HepG2 (cell line): ENCODE results near the gene SNUPN. TPM values are rescaled to one million over a fixed set of nuclear protein-coding genes. Genes with fewer than 3 reads are reported as not detected.

Experiments
- ATF6 ChIP-seq: sonication (generic); formaldehyde crosslinking; conservative IDR thresholded peaks from 2 replicates; pipeline ENCODE4 v1.4.0; 2020; ENCODE audit warnings: missing genetic modification reagents
- BCLAF1 ChIP-seq: fragments of 450-650 bp; IDR thresholded peaks from 2 replicates; pipeline ENCODE4 v1.6.1; 2017; ENCODE audit warnings: mild to moderate bottlenecking
- CCAR2 ChIP-seq: fragments of 200-400 bp; formaldehyde crosslinking; optimal IDR thresholded peaks from 2 replicates; pipeline ENCODE3; 2018; ENCODE audit warnings: low read depth, mild to moderate bottlenecking, low read length, moderate library complexity
- DBP ChIP-seq: sonication (generic); formaldehyde crosslinking; IDR thresholded peaks from 2 replicates; pipeline ENCODE4 v1.4.0; 2020; ENCODE audit warnings: missing genetic modification reagents; ENCODE audit errors: not compliant biosample characterization
- ETV6 ChIP-seq: sonication (generic); formaldehyde crosslinking; conservative IDR thresholded peaks from 2 replicates; pipeline ENCODE4 v1.4.0; 2020; ENCODE audit warnings: missing genetic modification reagents
- HNRNPH1 ChIP-seq: fragments of 200-400 bp; formaldehyde crosslinking; optimal IDR thresholded peaks from 2 replicates; pipeline ENCODE3; 2017; ENCODE audit warnings: mild to moderate bottlenecking, low read depth, low read length
- KDM1A ChIP-seq: IDR thresholded peaks from 2 replicates; pipeline ENCODE4 v1.6.1; 2016; ENCODE audit warnings: missing compliant biosample characterization
- KDM6A ChIP-seq: IDR thresholded peaks from 2 replicates; pipeline ENCODE4 v1.6.1; 2016; ENCODE audit warnings: low read depth
- PHF8 ChIP-seq: sonication (generic); formaldehyde crosslinking; IDR thresholded peaks from 2 replicates; pipeline ENCODE4 v1.5.0; 2020; ENCODE audit warnings: missing genetic modification reagents
- ZBTB26 ChIP-seq: IDR thresholded peaks from 2 replicates; pipeline ENCODE4 v1.6.1; 2016; ENCODE audit warnings: missing compliant biosample characterization, missing genetic modification reagents, borderline replicate concordance
- ZC3H4 ChIP-seq: sonication (generic); formaldehyde crosslinking; IDR thresholded peaks from 2 replicates; pipeline ENCODE4 v1.4.0; 2020; ENCODE audit warnings: missing genetic modification reagents, borderline replicate concordance
- ZNF234 ChIP-seq: sonication (generic); formaldehyde crosslinking; conservative IDR thresholded peaks from 2 replicates; pipeline ENCODE4 v1.5.1; 2020; ENCODE audit warnings: mild to moderate bottlenecking, missing genetic modification reagents
- ZNF263 ChIP-seq: sonication (generic); formaldehyde crosslinking; IDR thresholded peaks from 2 replicates; pipeline ENCODE4 v1.4.0; 2020; ENCODE audit warnings: missing genetic modification reagents
- ZNF281 ChIP-seq: sonication (generic); formaldehyde crosslinking; IDR thresholded peaks from 2 replicates; pipeline ENCODE4 v1.4.0; 2020; ENCODE audit warnings: missing genetic modification reagents, borderline replicate concordance
- ZNF430 ChIP-seq: sonication (generic); formaldehyde crosslinking; IDR thresholded peaks from 2 replicates; pipeline ENCODE4 v1.9.0; 2021; ENCODE audit warnings: mild to moderate bottlenecking, missing genetic modification reagents
- ZNF777 ChIP-seq: sonication (generic); formaldehyde crosslinking; IDR thresholded peaks from 2 replicates; pipeline ENCODE4 v1.4.0; 2020; ENCODE audit warnings: missing genetic modification reagents
- ZSCAN31 ChIP-seq: sonication (generic); formaldehyde crosslinking; IDR thresholded peaks from 2 replicates; pipeline ENCODE4 v1.5.0; 2020; ENCODE audit warnings: low read depth, mild to moderate bottlenecking, missing genetic modification reagents
- ZUFSP ChIP-seq: sonication (generic); formaldehyde crosslinking; IDR thresholded peaks from 2 replicates; pipeline ENCODE4 v1.9.0; 2021; ENCODE audit warnings: missing genetic modification reagents, mild to moderate bottlenecking, borderline replicate concordance
- polyA plus RNA-seq, 8 experiments: library from polyadenylated mRNA; depleted of rRNA in 3 of 8; stranded (reverse) in 7 of 8; unstranded in 1 of 8; fragments of >200 nt; fragmentation: Illumina TruSeq in 4 of 8; extraction: Trizol in 4 of 8; gene quantifications; 2 replicates each; pipeline versions ENCODE4 v1.2.1 to v1.2.3, GENCODE V29; 2011 to 2016; ENCODE audit warnings: low read depth in 4 of 8, missing spikeins in 1 of 8, mixed read lengths in 1 of 8; ENCODE audit not compliant: insufficient read depth in 1 of 8
- total RNA-seq, 5 experiments: library from RNA; depleted of rRNA; stranded (reverse); fragments of >200 nt; fragmentation: Illumina TruSeq; extraction: Trizol; gene quantifications; 2 replicates each; pipeline ENCODE4 v1.2.3, GENCODE V29; 2016; ENCODE audit warnings: low read depth in 1 of 5

The SNUPN gene
- total and polyA plus RNA-seq, 2 of the 13 experiments (the other 11 are each of a cell fraction or from before 2014, with no cell fraction given) = 9.0 to 16.4 TPM

- TF ChIP-seq KDM1A (CRISPR knock-in tag) (no peak), KDM6A (CRISPR knock-in tag) (no peak), ZUFSP (CRISPR knock-in tag) (no peak), CCAR2 (no peak), ZNF777 (no peak), ZBTB26 (no peak), ZSCAN31 (CRISPR knock-in tag) (no peak), ZNF281 (CRISPR knock-in tag) (0 out of 2 replicates have a peak, but pooled peaks have one; percentile 22), HNRNPH1 (no peak), ZNF263 (no peak), ZNF234 (CRISPR knock-in tag) (no peak), BCLAF1 (no peak), ATF6 (CRISPR knock-in tag) (no peak), ETV6 (CRISPR knock-in tag) (no peak), DBP (CRISPR knock-in tag) (no peak), ZC3H4 (no peak), ZNF430 (CRISPR knock-in tag) (no peak), PHF8 (CRISPR knock-in tag) (no peak)
Observed at GRCh38 chr15:75672646-75673425, 47.3 kb upstream of the SNUPN start (continued).
